ENCODE data around the gene NAT16. TPM values are rescaled to one million over a fixed set of nuclear protein-coding genes. Genes with fewer than 3 reads are reported as not detected.

Gene NAT16
- total RNA-seq, 2 experiments from 2014 or later: not detected

GRCh38 chr7:101129603-101130117 is 50.4 kb downstream of the NAT16 start:
- Mint-ChIP-seq H3K36me3 (ENCODE audit: low read depth) (peaks cover 6% of the 10 kb centered on the region), H3K9me3 (ENCODE audit: insufficient read depth) (no peaks in the 10 kb centered on the region), H3K27me3 (ENCODE audit: low read depth) (peaks cover 30% of the 10 kb centered on the region), H3K4me1 (ENCODE audit: low read depth) (peaks cover 39% of the 10 kb centered on the region), H3K4me3 (no peak overlapping the region), H3K27ac (no peak overlapping the region)
- ChIA-PET CTCF (interaction anchor here (0.7 to 3.4 kb wide), 4 partner anchors 9 to 63 kb away, joined by 3 to 12 read pairs (median 4); no protein-coding TSS in a partner anchor), POLR2A (no interaction called here)
- ATAC-seq: no peak
- no peak for DNase-seq

DNA sequence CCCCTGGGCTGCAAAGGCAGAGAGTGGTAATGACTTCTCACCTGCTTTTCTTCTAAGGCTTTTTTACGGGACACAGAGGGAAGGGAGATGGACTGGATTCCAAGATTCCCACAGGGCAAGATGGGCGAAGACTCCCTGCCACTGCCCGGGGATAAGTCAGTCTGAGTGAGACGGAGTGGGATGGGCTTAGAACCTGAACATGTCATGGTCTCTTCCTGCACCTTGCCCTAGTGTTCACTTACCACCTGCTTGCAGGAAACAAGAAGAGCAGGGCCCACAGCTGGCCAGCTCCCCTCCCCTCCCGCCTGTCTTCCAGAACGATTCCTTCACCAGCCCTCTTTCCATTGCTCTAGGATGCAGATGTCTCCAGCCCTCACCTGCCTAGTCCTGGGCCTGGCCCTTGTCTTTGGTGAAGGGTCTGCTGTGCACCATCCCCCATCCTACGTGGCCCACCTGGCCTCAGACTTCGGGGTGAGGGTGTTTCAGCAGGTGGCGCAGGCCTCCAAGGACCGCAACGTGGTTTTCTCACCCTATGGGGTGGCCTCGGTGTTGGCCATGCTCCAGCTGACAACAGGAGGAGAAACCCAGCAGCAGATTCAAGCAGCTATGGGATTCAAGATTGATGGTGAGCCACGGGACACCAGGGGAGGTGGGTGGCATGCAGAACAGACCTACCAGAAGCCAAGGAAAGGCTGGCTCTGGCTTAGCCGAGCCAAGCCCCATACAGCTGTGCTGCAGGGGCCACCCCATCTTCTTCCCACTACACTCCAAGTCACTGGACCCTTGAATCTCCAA is 51.9 kb downstream of the NAT16 start:
- peaks cover 6% of the 10 kb centered on the region for H3K36me3 Mint-ChIP-seq (ENCODE audit: low read depth)
- ChIA-PET CTCF (interaction anchor here (1.0 to 7.2 kb wide), 5 partner anchors 9 to 44 kb away, joined by 4 to 51 read pairs (median 12); no protein-coding TSS in a partner anchor), POLR2A (interaction anchor here (2.0 kb wide), 1 partner anchor 43 kb away, joined by 9 read pairs; the partner anchor contains the start of gene TRIM56)
- peaks cover 23% of the 10 kb centered on the region for H3K27me3 Mint-ChIP-seq (ENCODE audit: low read depth)
- H3K27ac Mint-ChIP-seq: no peak overlapping the region
- H3K4me3 Mint-ChIP-seq: no peak overlapping the region
- H3K9me3 Mint-ChIP-seq (ENCODE audit: insufficient read depth): no peaks in the 10 kb centered on the region
- ATAC-seq (no peak), DNase-seq (no peak)
- H3K4me1 Mint-ChIP-seq (ENCODE audit: low read depth): peaks cover 47% of the 10 kb centered on the region

DNA sequence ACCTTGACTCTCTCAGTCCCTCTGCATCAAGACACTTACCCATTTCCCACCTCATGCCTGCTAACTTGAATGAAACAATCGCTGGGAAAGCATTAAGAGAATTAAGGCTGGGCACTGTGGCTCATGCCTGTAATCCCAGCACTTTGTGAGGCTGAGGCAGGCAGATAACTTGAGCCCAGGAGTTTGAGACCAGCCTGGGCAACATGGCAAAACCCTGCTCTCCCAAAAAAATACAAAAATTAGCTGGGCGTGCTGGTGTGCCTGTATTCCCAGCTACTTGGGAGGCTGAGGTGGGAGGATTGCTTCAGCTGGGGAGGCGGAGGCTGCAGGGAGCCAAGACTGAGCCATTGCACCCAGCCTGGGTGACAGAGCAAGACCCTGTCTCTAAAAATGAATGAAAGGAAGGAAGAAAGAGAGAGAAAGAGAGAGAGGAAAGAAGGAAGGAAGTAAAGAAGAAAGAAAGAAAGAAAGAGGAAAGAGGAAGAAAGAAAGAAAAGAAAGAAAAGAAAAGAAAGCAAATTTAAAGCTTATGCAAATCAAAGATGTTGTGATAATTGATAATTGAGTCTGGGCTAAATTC is 52.5 kb downstream of the NAT16 start:
- Mint-ChIP-seq H3K27ac (peak overlapping the region; percentile 67), H3K9me3 (ENCODE audit: insufficient read depth) (no peaks in the 10 kb centered on the region), H3K36me3 (ENCODE audit: low read depth) (peaks cover 6% of the 10 kb centered on the region), H3K4me1 (ENCODE audit: low read depth) (peaks cover 52% of the 10 kb centered on the region), H3K27me3 (ENCODE audit: low read depth) (peaks cover 23% of the 10 kb centered on the region), H3K4me3 (peak overlapping the region; percentile 56)
- POLR2A ChIA-PET: interaction anchor here (2.0 kb wide), 1 partner anchor 42 kb away, joined by 9 read pairs; the partner anchor contains the start of gene TRIM56
- no peak for DNase-seq
- ATAC-seq: no peak
- CTCF ChIA-PET: interaction anchor here (1.0 to 7.2 kb wide), 5 partner anchors 10 to 46 kb away, joined by 3 to 51 read pairs (median 4); no protein-coding TSS in a partner anchor

DNA sequence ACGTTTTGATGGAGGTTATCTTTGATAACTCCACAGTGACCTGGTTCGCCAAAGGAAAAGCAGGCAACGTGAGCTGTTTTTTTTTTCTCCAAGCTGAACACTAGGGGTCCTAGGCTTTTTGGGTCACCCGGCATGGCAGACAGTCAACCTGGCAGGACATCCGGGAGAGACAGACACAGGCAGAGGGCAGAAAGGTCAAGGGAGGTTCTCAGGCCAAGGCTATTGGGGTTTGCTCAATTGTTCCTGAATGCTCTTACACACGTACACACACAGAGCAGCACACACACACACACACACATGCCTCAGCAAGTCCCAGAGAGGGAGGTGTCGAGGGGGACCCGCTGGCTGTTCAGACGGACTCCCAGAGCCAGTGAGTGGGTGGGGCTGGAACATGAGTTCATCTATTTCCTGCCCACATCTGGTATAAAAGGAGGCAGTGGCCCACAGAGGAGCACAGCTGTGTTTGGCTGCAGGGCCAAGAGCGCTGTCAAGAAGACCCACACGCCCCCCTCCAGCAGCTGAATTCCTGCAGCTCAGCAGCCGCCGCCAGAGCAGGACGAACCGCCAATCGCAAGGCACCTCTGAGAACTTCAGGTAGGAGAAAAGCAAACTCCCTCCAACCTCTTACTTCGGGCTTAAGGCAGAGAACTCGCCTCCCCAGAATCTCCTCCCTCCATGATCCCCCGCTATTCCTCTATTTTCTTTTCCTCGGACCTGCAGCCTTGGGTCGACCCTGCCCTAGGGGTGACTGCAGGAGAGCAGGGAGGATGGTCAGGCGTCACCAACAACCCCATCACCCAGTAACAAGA is 53.2 kb downstream of the NAT16 start, which contains the start of gene SERPINE1:
Gene SERPINE1 (plus strand): TSS at position 454 of the 809 bp plus-strand sequence. CDS start 1,290 bp downstream, outside the sequence.
- POLR2A ChIA-PET: interaction anchor here (0.6 to 2.0 kb wide), 3 partner anchors 11 to 42 kb away, joined by 3 to 9 read pairs (median 3); partner anchors contain the start of gene TRIM56
- Mint-ChIP-seq H3K27me3 (ENCODE audit: low read depth) (peaks cover 23% of the 10 kb centered on the region), H3K4me1 (ENCODE audit: low read depth) (peaks cover 59% of the 10 kb centered on the region)

GRCh38 chr7:101125989-101126650 is 54.0 kb downstream of the NAT16 start:
- H3K4me1 Mint-ChIP-seq (ENCODE audit: low read depth): peaks cover 60% of the 10 kb centered on the region
- peaks cover 4% of the 10 kb centered on the region for H3K36me3 Mint-ChIP-seq (ENCODE audit: low read depth)
- H3K27me3 Mint-ChIP-seq (ENCODE audit: low read depth): peaks cover 19% of the 10 kb centered on the region
- H3K4me3 Mint-ChIP-seq: peak overlapping the region; percentile 56
- peak overlapping the region; percentile 79 for H3K27ac Mint-ChIP-seq
- no peaks in the 10 kb centered on the region for H3K9me3 Mint-ChIP-seq (ENCODE audit: insufficient read depth)
- POLR2A ChIA-PET: interaction anchor here (0.6 to 2.0 kb wide), 3 partner anchors 12 to 41 kb away, joined by 3 to 9 read pairs (median 3); partner anchors contain the start of gene TRIM56
- CTCF ChIA-PET: interaction anchor here (0.6 to 7.2 kb wide), 10 partner anchors 8 to 325 kb away, joined by 3 to 51 read pairs (median 4); no protein-coding TSS in a partner anchor
- ATAC-seq: peak; percentile 29
- DNase-seq: peak; percentile 46

More for the DNA sequence above, 53.2 kb downstream of the NAT16 start, which contains the start of gene SERPINE1:
- ATAC-seq (peak; percentile 81), DNase-seq (peak; percentile 88)
- Mint-ChIP-seq H3K9me3 (ENCODE audit: insufficient read depth) (no peaks in the 10 kb centered on the region), H3K36me3 (ENCODE audit: low read depth) (peaks cover 6% of the 10 kb centered on the region), H3K4me3 (peak within 1 kb of the TSS; percentile 56), H3K27ac (peak within 1 kb of the TSS; percentile 79)
- CTCF ChIA-PET: interaction anchor here (0.7 to 7.2 kb wide), 11 partner anchors 8 to 325 kb away, joined by 3 to 51 read pairs (median 4); no protein-coding TSS in a partner anchor

DNA sequence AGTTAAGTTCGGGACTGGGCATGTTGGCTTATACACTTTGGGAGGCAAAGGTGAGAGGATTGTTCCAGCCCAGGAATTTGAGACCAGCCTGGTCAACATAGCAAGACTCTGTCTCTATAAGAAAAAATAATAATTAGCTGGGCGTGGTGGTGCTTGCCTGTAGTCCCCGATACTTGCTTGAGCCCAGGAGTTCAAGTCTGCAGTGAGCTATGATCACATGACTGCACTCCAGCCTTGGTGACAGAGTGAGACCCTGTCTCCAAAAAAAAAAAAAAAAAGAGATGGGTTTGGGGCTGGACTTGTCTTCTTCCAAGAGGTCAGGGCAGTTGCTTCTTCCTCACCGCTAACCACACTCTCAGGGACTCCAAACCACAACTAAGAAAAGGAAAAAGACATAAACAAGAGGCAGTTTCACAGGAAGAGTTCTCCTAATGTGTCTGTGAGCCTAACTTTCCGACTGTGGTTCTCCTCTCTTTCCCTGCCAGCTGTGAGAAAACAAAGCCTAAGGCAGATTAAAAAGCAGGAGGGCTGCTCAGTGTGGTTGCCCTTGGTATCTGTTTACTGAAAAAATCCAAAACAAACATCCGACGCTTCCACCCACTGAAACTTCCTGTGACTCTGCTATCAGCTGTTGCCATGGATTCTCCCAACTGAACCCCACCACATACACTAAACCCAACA is 55.6 kb downstream of the NAT16 start:
- peak; percentile 39 for DNase-seq
- peaks cover 4% of the 10 kb centered on the region for H3K36me3 Mint-ChIP-seq (ENCODE audit: low read depth)
- peak; percentile 27 for ATAC-seq
- H3K9me3 Mint-ChIP-seq (ENCODE audit: insufficient read depth): no peaks in the 10 kb centered on the region
- H3K4me1 Mint-ChIP-seq (ENCODE audit: low read depth): peaks cover 62% of the 10 kb centered on the region
- ChIA-PET CTCF (interaction anchor here (3.3 to 7.2 kb wide), 2 partner anchors 13 to 18 kb away, joined by 29 to 51 read pairs; no protein-coding TSS in a partner anchor), POLR2A (no interaction called here)
- H3K27me3 Mint-ChIP-seq (ENCODE audit: low read depth): peaks cover 26% of the 10 kb centered on the region
- H3K4me3 Mint-ChIP-seq: peak overlapping the region; percentile 46
- peak overlapping the region; percentile 47 for H3K27ac Mint-ChIP-seq

DNA sequence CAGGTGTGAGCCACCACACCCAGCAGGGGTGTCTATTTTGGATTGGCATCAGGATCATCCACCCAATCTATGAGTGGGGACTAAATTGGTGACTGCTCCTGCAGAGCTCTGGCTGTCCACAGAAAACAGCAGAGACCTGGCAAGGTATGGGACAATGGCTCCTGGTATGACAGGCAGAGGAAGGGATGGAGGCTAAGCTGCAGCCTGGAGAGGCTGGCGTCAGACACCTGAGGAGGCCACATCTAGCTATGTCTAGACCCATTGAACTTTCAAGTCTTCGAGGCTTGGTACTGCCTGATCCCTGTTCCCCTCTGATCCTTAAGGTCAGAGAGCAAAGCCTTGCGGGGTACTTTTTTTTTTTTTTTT is 56.4 kb downstream of the NAT16 start:
- DNase-seq: no peak
- peaks cover 4% of the 10 kb centered on the region for H3K36me3 Mint-ChIP-seq (ENCODE audit: low read depth)
- H3K4me1 Mint-ChIP-seq (ENCODE audit: low read depth): peaks cover 62% of the 10 kb centered on the region
- H3K27me3 Mint-ChIP-seq (ENCODE audit: low read depth): peaks cover 27% of the 10 kb centered on the region
- H3K9me3 Mint-ChIP-seq (ENCODE audit: insufficient read depth): no peaks in the 10 kb centered on the region
- no peak overlapping the region for H3K27ac Mint-ChIP-seq
- ChIA-PET POLR2A (no interaction called here), CTCF (interaction anchor here (1.0 to 7.2 kb wide), 6 partner anchors 10 to 271 kb away, joined by 3 to 51 read pairs (median 8); partner anchors contain the start of gene SLC12A9)
- no peak for ATAC-seq
- no peak overlapping the region for H3K4me3 Mint-ChIP-seq

GRCh38 chr7:101122933-101123702 is 57.0 kb downstream of the NAT16 start:
- H3K4me3 Mint-ChIP-seq: peak overlapping the region; percentile 44
- CTCF ChIA-PET: interaction anchor here (1.0 to 7.2 kb wide), 7 partner anchors 11 to 271 kb away, joined by 3 to 51 read pairs (median 5); partner anchors contain the start of gene SLC12A9
- peaks cover 4% of the 10 kb centered on the region for H3K36me3 Mint-ChIP-seq (ENCODE audit: low read depth)

GRCh38 chr7:101121991-101122932 is 57.8 kb downstream of the NAT16 start:
- ATAC-seq: no peak
- no peak for DNase-seq
- Mint-ChIP-seq H3K4me3 (peak overlapping the region; percentile 44), H3K36me3 (ENCODE audit: low read depth) (peaks cover 4% of the 10 kb centered on the region), H3K9me3 (ENCODE audit: insufficient read depth) (no peaks in the 10 kb centered on the region), H3K27ac (peak overlapping the region; percentile 72), H3K4me1 (ENCODE audit: low read depth) (peaks cover 49% of the 10 kb centered on the region), H3K27me3 (ENCODE audit: low read depth) (peaks cover 21% of the 10 kb centered on the region)
- ChIA-PET POLR2A (no interaction called here), CTCF (interaction anchor here (1.0 to 7.2 kb wide), 7 partner anchors 12 to 270 kb away, joined by 3 to 51 read pairs (median 5); partner anchors contain the start of gene SLC12A9)

More at GRCh38 chr7:101122933-101123702, 57.0 kb downstream of the NAT16 start:
- POLR2A ChIA-PET: no interaction called here
- H3K4me1 Mint-ChIP-seq (ENCODE audit: low read depth): peaks cover 58% of the 10 kb centered on the region
- no peak for DNase-seq
- ATAC-seq: no peak
- H3K9me3 Mint-ChIP-seq (ENCODE audit: insufficient read depth): no peaks in the 10 kb centered on the region
- H3K27me3 Mint-ChIP-seq (ENCODE audit: low read depth): peaks cover 23% of the 10 kb centered on the region
- no peak overlapping the region for H3K27ac Mint-ChIP-seq

Measured in activated CD8-positive, alpha-beta T cell treated with anti-CD3 and anti-CD28 coated beads, Interleukin-2, amount 10 ng/mL, durations not matched to agents 7 days and 5 days (primary cell).